Activated gamma-delta T cell (primary cell): ENCODE results near the gene EVC2.

Source experiments
- DNase-seq: peaks from one replicate; lab custom pipeline; 2025; lab: John Stamatoyannopoulos, UW

EVC2 gene

DNA sequence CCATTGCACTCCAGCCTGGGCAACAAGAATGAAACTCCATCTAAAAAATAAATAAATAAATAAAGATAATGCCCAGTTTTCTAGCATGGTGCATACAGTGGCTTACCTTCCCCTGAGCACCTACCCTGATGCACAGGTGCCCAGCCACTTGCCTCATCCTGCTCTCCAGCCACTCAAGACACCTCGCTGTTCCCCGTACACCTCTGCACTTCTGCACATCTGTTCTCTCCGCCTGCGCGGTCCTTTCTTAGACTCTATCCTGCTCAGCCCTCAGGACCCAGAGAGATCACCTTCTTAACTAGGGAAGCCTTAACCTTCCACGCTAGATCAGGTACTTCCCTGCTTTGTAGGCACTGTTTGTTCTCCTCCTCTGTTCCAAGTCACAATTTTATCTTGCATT is 5.5 kb upstream of the EVC2 start:
- DNase-seq = no peak

DNA sequence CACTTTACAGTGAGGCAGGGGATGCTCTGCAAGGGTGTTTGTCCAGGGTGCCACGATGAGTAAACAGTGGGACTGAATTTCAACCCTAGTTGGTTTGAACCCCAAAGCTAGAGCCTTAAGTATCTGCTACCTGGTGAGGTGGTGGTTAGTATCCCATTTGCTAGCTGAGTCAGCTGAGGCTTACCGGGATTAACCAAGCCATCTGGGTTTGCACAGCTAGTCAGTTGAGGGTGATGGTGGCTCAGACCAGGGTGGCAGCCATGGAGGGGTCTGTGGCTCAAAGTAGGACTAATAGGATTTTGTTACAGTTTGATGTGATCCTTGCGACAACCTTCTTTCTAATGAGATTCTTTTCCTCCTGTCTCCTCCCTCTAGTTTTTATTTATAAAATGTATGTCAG is 4.6 kb upstream of the EVC2 start:
- DNase-seq = no peak

DNA sequence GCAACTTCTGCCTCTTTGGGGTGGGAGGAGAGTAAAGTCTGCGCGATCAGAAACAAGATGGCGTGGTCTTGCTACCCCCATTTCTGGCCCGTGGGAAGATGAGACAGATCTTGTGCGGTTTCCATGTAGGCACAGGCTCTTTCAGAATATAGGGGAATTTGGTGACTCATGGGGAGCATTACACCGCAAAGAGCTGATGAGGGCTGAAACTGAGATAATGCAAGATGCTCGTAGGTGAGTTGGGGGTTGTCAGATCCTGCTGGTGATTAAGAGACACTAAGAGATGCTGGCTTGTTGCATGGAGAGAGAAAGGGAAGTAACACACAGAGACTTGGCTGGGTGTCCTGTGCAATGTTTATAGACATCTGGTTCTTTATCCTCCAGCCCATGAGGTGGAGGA is 4.2 kb upstream of the EVC2 start:
- DNase-seq = no peak

DNA sequence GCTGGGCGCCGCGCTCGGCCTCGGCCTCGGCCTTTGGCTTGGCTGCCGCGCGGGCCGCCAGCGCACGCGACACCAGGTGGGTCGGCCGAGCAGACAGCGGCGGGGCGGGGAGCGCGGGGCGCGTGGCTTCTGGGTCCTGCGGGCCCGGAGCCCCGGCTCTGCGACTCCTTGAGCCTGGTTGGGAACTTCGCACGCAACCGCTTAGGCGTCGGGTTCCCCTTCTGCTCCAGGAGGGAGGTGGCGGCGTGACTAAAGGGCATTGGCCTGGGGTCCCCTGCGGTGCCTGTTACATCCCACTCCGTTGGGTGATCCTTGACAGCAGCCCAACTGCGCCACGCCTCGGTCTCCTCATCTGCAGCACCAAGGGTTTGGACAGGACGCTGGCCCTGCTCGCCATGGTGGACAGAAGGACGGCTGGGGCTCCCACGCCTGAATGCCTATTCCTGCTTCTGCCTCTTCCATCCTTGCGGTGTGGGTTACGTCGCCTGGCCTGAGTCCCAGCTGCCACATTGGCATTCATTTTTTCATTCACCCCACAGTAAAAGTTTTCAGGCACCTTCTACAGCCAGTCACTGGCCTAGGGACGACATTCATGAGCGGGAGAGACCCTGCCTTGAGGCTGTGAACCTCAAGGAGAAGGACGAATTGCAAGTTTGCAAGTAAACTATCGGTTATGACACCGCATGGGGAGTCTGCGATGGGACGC is 3.3 kb upstream of the EVC2 start:
- DNase-seq = no peak

DNA sequence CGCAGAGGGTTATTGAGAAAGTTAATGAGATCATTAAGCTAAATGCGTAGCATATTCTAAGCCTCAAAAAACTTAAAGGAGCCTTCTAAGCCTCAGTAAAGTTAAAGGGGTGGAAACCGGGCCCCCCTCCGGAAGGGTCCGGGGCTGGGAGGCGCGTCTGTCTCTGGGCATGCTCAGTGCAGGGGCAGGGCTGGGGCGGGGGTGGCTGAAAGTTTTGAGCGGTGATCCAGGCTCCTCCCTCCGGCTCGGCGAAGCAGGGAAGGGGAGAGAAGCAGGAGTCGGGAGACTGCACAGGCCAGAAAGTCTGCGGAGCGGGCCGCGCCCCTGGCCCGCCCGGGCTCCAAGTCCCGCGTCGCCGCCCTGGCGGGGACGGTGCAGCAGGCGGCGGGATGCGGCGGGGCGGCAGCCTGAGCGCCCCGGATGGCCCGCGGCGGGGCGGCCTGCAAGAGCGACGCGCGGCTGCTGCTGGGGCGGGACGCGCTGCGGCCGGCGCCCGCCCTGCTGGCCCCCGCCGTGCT is 2.7 kb upstream of the EVC2 start, which contains the start of gene EVC:
Gene EVC, plus strand, starts transcription at position 241 of the 518 bp plus-strand sequence. Its CDS starts 180 bp downstream, at position 421.
- no peak for DNase-seq

DNA sequence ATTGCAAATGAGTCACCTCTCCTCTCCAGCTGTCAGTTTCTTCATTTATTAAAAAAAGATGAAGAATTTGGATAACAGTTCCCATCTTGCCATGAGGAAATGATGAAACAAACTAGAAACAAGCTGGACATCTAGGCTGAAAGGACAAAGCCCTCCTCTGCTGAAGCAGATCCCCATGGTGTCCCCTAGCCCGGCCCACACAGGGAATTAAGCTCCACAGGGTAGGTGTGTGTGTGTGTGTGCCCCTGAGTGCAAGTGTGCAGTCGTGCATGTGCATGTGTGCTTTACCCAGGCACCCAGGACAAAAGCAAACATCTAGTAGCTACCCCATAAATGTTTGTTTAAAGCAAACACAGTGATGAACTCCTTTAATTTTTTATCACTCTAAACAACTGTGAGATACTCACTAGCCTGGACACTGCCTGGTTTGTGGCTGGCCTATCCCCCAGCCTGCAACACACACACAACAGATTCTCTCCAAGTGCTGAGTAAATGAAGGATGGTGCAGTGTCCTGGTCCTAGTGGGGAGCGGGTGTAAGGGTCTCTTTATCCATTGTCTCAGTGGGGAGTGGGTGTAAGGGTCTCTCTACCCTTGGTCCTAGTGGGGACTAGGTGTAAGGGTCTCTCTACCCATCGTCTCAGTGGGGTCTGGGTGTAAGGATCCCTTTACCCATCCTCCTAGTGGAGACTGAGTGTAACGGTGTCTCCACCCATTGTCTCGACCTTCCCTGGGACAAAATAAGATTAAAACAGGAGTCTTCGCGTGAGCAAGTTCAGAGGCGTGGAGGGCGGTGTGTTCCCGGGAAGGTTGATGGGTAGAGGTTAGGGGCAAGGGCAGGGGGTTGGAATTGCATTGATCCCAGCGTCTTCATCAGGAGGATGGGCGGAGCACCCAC is 2.0 kb upstream of the EVC2 start:
- no peak for DNase-seq

DNA sequence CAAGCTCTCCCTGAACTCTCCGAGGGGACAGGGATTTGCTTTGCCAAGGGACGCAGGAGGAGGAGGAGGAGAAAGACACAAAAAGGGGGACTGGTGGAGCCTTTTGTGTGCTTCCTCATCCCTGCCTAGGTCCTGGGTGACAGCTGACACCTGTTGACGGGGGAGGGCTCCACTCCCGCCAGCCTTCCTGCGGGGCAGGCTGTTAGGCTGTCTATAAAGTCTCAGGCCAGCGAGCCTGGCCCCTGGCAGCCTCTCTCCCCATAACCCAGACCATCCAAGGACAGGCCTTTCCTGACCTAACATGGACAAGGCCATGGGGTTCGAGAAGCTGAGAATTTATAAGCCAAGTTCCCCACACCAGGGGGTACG is 832 bp upstream of the EVC2 start:
- no peak for DNase-seq

DNA sequence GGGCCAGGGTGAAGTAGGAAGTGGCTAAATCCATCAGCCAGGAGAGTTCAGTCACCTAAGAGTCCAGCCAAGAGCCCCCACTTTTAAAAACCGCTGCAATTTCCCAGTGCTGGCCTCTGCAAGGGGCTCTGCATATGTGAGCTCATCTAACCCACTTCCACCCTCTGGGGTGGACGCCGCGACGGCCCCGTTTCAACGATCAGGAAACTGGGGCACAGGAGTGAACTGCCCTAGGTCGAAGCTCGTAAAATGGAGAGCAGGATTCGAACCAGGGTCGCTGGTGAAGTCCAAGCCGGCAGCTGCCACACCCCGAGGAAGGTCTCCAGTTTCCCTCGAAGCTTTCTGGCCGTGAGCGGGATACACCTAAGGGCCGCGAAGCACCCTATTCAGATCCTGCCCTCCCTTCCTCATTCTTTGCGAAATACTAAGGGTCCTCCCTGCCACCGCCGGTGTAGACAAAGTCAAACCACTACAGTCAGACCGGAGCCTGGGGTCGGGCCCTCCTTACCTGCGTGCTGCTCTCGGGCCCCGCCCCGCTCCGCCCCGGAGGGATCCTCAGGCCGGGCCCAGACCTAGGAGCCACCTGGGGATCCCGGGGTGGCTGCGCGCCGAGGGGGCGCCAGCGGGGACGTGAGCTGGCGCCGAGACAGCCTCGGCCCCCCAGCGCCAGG is 446 bp downstream of the EVC2 start:
- no peak for DNase-seq

DNA sequence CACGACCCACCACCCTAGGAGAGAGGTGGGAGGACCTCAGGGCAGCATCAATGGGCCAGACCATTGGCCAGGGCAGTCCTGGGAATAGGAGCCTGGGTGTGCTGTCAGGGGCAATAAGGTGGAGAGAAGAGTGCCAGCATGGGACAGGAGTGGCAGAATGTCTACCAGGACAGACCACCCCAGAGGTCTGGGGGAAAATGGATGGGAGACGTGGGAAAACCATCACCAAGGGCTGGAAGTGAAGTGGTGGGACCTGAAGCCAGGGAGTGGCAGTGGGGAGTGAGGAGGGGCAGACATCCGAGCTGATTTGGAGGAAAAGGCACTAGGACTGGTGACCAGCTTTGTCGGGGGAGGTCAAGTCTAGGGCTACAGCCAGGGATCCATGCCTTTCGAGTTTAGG is 993 bp downstream of the EVC2 start:
- no peak for DNase-seq

DNA sequence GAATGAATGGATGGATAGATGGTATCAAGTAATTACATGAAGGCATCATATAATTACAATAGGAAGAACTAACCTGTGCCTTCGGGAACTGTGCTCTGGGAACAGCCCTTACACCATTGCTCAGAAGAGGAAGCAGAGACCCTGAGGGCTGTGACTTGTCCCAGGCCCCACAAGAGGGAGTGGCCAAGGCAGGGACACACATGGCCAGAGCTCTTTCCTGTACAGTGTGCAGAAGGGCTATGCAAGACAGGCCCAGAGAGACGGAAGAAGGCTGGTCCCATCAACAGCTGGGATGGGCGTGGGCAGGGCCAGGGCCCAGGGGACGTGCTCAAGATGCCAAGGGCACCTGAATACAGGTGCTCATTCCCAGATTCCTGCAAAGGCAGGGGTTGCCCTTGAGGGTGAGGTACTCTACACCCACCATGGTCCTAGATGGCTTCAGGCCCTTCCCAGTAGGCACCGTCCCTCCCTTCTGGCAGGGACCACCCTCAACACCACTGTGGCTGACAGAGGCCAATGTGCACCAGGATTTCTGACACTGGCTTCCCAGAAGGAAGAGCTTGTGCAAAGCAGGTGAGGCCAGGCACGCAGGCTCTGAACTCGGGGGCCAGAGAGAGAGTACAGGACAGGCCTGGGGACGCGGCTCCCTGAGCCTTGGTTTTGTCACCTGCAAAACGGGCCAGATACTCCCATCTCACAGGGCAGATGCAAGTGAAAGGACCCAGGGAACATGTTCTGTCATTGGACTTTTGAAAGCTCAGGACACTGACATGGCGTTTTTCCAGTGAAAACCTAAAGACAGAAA is 1.7 kb downstream of the EVC2 start:
- no peak for DNase-seq

DNA sequence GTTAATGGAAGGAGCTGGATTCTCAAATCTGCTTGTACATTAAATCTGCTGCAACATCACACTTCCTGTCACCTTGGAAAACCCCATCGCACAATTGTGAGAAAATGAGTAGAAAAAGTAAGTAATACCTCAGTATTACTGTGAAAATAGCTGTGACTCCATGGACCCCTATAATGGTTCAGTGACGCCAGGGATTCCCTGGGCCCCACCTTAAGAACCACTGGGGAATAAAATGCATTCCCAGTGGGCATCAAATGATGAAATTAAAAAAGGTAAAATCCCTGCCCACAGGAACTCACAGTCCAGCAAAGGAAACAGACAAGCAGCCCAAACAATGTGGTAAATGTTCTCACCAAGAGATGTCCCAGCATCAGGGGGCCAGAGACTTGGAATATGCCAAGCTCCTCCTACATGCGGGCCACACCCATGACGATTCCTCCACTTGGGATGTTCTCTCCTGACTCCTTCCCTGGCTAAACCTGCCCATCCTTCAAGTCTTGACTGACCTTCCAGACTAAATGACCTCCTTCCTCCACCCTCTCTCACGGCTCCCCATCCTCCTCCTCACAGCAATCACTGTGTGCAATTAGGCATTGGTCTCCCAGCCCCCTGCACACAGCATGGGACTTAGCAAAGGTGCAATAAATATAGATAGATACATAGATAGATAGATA is 2.6 kb downstream of the EVC2 start:
- DNase-seq = no peak

DNA sequence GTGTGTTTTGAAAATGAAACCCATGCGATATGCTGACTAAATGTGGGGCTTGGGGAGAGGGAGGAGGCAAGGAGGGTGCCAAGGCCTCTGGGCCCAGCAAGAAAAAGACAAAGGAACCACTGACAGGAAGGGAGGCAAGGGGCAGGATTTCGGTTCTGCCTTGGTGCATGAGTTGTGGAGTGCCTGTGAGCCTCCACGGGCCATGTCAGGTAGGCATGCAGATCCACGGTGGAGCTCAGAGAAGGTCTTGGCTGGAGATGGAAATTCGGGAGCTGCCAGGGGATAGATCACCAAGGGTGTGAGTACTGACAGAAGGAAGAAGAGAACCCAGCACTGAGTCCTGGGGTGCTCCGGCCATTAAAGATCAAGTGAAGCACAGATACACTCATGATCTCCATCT is 4.1 kb downstream of the EVC2 start:
- DNase-seq = no peak

DNA sequence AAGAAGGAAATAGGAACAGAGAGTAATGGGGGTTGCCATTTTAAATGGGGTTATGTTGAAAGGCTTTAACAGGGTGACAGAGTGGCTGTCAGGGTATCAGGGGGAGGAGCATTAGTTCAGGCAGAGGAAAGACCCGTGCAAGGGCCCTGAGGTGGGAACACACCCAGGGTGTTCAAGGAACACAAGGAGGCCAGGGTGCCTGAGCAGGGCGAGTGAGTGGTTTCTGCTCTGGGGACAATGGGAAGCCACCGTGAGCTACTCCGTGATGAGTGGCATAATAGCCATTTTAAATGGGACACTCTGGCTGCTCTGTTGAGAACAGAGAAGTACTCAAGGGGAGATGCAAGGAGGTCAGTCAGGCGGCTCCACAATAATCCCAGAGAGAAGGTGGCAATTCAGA is 4.5 kb downstream of the EVC2 start:
- DNase-seq = no peak

DNA sequence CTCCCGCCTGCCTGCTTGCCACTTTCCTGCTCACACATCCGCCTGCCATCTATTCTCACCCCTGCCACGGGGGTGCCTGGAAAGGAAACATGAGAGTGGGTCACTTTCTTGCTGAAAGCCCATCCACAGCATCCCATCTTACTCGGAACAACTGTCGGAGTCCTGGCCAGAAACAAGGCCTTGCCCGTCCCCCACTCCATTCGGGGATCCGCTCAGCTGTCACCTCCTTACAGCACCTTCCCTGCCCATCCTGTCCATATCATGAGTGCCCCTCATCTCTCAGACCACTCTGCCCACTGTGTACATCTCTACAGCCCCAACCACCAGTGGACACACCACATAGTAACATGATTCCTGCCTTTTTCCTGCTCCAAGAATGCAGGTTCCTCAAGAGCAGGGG is 6.4 kb downstream of the EVC2 start:
- no peak for DNase-seq

DNA sequence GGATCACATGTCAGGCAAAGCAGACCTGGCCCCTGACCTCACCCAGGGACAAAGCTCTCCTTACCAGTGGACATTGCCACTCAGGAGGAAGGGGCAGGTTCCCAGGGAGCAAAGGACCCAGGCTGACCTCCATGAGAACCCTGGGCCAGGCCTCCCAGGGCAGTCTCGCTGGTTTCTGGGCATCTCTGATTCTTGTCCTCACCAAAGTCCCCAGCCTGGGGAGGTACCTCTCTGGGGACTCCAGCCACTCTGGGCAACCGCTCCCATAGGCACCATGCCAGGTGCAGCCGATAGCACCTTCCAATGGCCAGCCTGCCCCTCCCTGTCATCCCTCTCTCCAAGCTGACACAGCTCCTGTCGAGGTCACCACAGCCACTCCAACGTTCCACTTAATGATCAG is 7.9 kb downstream of the EVC2 start:
- DNase-seq = no peak

DNA sequence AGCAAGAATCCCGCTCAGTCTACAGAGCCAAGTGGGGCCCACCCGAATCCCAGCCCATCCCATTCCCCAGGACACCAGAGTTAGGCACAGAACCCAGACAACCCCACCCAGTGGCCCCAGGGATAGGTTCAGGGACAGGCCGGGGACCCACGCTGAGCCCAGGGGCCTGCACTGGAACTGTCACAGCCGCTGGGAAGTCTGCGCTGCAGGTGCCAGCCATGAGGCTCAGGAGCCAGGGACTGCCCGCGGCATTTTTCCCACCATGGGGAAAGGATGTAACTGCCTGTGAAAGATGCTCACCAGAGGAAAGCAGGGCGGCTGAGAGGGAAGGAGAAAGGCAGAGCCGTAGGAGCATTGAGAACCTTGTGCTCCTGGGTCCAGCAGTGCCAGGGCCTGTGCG is 12.0 kb downstream of the EVC2 start:
- no peak for DNase-seq

DNA sequence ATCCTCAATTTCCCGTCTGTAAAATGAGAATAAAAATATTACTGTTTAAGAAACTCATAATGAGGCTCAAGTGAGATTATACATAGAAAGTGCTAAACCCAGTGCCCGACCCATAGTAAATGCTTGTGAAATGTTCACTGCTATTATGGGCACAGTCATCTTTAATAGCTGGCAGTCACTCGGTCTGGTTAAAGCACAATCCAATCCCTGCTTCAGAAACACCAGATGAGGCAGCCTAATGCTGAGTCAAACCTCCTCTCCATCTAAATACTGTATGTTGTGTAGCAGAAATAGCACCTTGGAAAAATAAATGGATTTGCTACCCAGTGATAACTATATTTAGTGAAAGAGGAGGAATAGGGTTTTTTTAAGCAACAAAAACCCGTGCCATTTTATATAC is 14.5 kb downstream of the EVC2 start:
- no peak for DNase-seq

DNA sequence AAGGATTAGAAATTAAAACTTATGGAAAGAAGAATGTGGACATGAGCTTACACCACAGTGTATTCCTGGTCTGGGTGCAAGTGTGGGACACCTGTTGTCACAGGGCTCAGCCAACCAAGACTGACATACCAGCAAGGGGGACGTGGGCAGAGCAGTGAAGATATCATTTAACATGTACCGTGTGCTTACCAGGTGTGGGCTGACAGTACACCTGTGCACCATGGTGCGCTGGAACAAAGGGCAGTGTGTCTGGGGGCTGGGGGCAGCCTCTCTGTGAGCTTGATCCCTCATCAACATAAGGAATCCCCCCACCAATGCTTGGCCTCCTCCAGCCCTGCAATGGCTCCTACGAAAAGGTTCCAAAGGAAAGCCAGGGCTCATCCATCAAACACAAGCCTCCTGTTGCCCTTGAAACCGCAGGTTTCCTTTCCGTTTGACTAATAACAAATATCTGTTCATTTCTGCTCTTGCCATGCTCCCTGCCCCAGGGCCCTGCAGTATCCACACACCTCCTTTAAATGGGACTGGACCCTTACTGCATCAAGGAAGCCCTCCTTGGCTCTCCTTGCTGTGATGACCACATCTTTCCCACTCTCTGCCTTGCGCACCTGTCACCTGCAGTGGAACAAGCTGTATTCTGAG is 16.7 kb downstream of the EVC2 start:
- no peak for DNase-seq

DNA sequence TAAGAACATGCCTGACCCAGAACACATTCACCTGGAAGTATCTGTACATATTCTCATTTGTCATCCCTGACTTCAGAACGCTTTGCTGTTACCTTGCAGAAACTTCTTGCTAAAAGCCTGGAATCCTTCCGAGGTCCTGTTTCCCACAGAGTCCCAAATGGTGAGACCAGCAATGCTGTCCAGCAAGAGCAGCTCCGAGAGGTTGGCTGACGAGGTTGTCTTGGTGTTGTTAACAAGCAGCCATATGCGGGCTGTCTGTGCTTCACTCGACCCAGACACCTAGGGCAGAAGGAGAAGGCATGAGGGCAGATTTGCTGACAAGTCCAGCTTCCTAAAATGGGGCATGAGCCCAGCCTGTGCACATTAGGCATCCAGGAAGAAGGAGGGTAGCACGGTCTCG is 19.3 kb downstream of the EVC2 start:
- no peak for DNase-seq

DNA sequence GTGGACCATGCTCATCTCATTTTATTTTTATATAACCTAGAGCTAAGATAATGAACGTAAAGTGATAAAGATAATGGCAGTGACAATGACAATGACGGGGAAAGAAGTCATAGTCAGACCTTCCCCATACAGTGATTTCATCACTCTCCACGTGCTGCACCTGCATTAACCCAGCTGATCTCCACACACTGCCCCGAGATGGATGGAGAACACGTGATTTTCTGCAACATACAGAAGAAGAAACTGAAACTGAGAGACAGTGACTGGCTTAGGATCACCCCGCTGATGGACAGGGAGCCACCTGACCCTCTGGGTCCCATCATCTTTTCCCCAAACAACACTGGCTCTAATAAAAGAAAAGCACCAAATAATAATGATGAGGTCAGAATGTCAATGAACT is 22.0 kb downstream of the EVC2 start:
- no peak for DNase-seq

DNA sequence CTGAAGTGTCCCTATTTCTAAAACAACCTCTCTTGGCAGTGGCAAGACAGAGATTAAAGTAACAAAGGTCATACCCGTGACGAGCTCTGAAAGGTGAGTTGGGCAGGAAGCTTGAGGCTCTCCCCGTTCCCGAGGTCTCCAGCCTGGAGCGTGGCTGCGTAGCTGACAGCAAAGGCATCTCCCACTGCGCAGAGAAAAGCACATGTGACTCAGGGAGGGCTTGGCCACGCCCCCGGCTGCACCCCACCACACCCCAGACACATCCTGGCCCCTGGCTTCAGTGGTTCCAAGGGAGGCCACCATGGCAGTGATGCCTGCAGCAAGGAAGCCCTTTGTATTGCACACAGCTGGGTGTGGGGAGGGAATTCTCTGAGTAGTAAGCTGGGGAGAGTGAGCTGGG is 23.1 kb downstream of the EVC2 start:
- DNase-seq = no peak
